ENCODE data around the gene ACSS2.

The ACSS2 gene

DNA sequence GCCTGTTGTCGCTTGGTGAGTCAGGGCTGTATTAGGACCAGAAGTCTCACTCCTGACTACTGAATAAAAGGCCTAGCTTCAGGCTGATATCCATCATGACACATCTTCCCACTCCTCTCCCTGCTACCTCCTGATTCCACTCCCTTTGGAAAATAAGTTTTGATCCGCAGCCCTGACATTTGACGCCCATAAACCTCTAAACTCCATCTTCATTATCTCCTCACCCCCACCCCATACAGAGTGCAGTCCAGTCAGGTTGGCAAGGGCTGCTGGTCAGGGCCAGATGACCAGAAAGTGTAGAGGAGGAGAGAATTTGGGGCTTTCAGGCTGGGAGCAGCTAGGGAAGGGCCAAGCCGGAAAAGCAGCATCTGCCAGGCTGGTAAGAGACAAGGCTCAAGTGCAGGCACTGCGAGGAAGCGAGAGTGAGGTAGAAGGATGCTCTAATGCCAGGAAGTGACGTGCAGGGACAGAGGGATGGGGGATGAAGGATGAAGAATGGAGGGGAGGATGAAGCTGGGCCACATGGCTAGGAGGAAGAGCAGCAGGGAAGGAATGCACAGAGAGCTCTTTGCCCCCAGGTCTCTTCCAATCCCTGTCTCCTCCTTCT, 5.0 kb upstream of the ACSS2 start:
- H3K9me3 ChIP-seq: no peaks in the 10 kb centered on the region
- peaks cover 35 to 39% of the 10 kb centered on the region in 2 experiments for H3K4me1 ChIP-seq (ENCODE audit: control insufficient read depth in 1 of 2, insufficient read depth in 1 of 2, low read depth in 1 of 2, low read length in 1 of 2)
- TF ChIP-seq, protein P1, sequence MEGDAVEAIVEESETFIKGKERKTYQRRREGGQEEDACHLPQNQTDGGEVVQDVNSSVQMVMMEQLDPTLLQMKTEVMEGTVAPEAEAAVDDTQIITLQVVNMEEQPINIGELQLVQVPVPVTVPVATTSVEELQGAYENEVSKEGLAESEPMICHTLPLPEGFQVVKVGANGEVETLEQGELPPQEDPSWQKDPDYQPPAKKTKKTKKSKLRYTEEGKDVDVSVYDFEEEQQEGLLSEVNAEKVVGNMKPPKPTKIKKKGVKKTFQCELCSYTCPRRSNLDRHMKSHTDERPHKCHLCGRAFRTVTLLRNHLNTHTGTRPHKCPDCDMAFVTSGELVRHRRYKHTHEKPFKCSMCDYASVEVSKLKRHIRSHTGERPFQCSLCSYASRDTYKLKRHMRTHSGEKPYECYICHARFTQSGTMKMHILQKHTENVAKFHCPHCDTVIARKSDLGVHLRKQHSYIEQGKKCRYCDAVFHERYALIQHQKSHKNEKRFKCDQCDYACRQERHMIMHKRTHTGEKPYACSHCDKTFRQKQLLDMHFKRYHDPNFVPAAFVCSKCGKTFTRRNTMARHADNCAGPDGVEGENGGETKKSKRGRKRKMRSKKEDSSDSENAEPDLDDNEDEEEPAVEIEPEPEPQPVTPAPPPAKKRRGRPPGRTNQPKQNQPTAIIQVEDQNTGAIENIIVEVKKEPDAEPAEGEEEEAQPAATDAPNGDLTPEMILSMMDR (IDR thresholded peaks at IDR 0.05): no peak
- H3K27me3 ChIP-seq: peaks cover 26% of the 10 kb centered on the region
- no peak overlapping the region for H3K4me3 ChIP-seq (ENCODE audit: low read depth in 1 of 2, low read length in 1 of 2)
- H3K27ac ChIP-seq: no peak overlapping the region
- no peaks in the 10 kb centered on the region for H3K36me3 ChIP-seq

DNA sequence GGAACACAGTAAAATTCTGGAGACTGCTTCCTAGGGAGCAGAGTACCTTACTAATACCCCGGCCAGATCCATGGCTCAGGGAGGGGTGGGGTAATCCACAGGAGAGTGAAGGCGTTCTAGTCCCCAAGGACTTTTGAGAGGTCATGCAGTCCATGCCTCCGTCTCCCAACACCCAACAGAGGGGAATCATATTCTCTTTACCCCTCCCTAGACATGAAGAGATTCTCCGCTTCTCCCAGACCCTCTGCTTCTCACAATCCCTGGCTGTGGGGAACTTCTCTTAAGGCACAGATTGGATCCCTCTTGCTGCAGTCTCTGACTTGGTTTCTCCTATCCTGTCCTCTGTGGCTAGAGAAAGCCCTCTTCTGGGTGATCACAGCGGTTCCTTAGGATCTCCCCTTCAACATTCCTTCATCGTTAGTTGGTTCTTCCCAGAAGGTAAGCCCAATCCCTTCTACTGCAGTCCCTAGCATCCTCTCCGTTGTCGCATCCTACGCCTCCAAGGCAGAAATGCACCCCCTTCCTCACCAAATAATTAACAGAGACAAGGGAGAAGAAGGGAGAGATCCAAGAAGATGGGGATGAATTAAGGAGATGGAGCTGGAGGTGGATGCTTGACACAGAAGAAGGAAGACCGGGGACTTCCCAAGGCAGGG, 4.3 kb upstream of the ACSS2 start:
- TF ChIP-seq, protein P1 (IDR thresholded peaks at IDR 0.05): no peak
- peaks cover 26% of the 10 kb centered on the region for H3K27me3 ChIP-seq
- no peaks in the 10 kb centered on the region for H3K36me3 ChIP-seq
- H3K9me3 ChIP-seq: no peaks in the 10 kb centered on the region
- peak overlapping the region; percentile 63 to 79 for H3K4me3 ChIP-seq (ENCODE audit: low read depth in 1 of 2, low read length in 1 of 2)
- peaks cover 41 to 45% of the 10 kb centered on the region in 2 experiments for H3K4me1 ChIP-seq (ENCODE audit: control insufficient read depth in 1 of 2, insufficient read depth in 1 of 2, low read depth in 1 of 2, low read length in 1 of 2)
- no peak overlapping the region for H3K27ac ChIP-seq

DNA sequence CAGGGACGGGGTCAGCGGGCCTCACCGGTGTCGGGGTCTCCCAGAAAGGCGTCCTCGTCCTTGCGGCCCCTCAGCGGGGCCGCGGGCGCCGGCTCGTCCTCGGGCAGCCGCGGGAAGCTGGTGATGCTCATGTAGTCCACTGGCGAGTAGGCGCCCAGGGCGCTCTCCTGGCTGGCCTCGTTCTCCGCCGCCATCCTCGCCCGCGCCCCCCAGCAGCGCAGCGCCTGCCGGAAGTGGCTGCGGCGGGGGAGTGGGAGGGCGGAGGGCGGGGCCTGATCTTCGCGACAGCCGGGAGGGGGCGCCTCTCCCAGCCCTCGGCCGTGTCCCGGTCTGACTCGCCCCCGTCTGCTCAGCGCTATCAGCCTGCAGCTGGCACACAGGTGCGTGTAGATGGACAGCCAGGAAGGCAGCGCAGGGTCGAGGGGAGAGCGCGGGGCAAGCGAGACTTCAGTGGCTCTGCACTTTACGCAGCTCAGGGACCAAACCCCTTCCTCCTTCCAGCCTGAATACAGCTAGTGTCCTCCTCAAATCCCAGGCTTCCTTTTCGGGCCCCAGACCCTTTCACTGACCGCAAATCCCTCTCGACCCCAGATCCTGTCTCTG, 3.7 kb upstream of the ACSS2 start, which contains the start of gene GGT7:
Gene GGT7, minus strand, starts transcription at position 235 of the 603 bp plus-strand sequence. Its CDS starts 41 bp downstream, at position 194.
- H3K4me1 ChIP-seq (ENCODE audit: control insufficient read depth in 1 of 2, insufficient read depth in 1 of 2, low read depth in 1 of 2, low read length in 1 of 2): peaks cover 43 to 49% of the 10 kb centered on the region in 2 experiments
- TF ChIP-seq, protein P1 (IDR thresholded peaks at IDR 0.05): peak; percentile 78
- peak within 1 kb of the TSS; percentile 63 to 79 for H3K4me3 ChIP-seq (ENCODE audit: low read depth in 1 of 2, low read length in 1 of 2)
- H3K9me3 ChIP-seq: no peaks in the 10 kb centered on the region
- H3K36me3 ChIP-seq: no peaks in the 10 kb centered on the region
- H3K27ac ChIP-seq: no peak within 1 kb of the TSS
- peaks cover 26% of the 10 kb centered on the region for H3K27me3 ChIP-seq

DNA sequence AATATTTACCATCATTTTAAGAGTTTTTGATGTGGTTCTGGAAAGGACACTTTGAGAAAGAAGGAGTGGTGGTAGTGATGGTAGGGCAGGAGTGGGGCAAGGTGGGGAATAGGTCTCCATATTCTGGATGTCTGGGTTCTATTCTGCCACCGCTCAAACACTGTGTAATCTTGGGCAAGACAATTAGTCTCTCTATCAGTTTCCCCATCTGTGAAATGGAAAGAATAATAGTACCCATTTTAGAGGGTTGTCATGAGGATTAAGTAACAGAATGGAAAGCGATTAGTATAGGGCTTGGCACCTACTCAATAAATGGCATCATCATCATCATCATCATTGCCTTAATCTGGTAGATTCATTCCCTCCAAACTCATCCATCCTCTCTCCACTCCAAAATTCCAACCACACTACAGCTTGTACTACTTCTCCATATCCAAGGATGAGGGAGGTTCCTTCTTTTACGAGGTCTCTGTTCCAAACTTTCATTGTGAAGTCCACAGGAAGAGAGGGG, 2.8 kb upstream of the ACSS2 start:
- peaks cover 43 to 49% of the 10 kb centered on the region in 2 experiments for H3K4me1 ChIP-seq (ENCODE audit: control insufficient read depth in 1 of 2, insufficient read depth in 1 of 2, low read depth in 1 of 2, low read length in 1 of 2)

DNA sequence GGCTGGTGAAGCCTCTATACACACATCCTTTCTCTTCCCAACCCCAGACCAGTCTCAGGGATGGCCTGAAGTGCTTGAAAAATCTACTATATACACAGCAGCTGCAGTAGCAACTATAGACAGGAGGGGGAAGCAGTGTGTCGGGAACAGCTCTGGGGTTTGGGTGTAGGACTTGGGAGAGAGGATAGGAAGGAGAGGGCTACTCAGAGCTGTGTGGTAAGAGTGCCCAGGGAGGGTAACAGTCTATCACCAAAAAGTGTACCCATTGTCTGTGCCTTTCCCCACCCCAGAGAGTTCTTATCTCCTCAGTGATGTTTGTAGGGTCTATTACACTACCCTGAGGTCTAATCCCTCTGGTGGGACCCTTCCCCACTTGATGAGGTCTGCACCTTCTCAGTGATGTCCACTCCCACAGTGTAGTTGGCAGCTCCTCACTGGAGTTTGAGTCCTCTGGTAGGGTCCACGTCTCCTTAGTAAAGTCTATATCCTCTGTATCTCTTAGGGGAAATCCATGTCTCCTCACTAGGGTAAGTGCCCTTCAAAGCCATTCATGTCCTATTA, 2.2 kb upstream of the ACSS2 start:
- no peak overlapping the region for H3K4me3 ChIP-seq (ENCODE audit: low read depth in 1 of 2, low read length in 1 of 2)
- H3K27me3 ChIP-seq: peaks cover 26% of the 10 kb centered on the region
- no peaks in the 10 kb centered on the region for H3K9me3 ChIP-seq
- no peaks in the 10 kb centered on the region for H3K36me3 ChIP-seq
- TF ChIP-seq, protein P1 (IDR thresholded peaks at IDR 0.05): peak; percentile 73
- H3K27ac ChIP-seq: peak overlapping the region; percentile 93
- peaks cover 43 to 49% of the 10 kb centered on the region in 2 experiments for H3K4me1 ChIP-seq (ENCODE audit: control insufficient read depth in 1 of 2, insufficient read depth in 1 of 2, low read depth in 1 of 2, low read length in 1 of 2)

More for the DNA sequence above, 2.8 kb upstream of the ACSS2 start:
- Histone ChIP-seq H3K4me3 (ENCODE audit: low read depth in 1 of 2, low read length in 1 of 2) (peak overlapping the region in 1 of 2 experiments; percentile 79), H3K27ac (peak overlapping the region; percentile 93), H3K27me3 (peaks cover 26% of the 10 kb centered on the region), H3K36me3 (no peaks in the 10 kb centered on the region), H3K9me3 (no peaks in the 10 kb centered on the region)
- TF ChIP-seq, protein P1 (IDR thresholded peaks at IDR 0.05): no peak

All from neutrophil (primary cell).